Vagina (tissue), 2 donors: ENCODE data around the gene DDX10. TPM values are rescaled to one million over a fixed set of nuclear protein-coding genes. Genes with fewer than 3 reads are reported as not detected.
A peak's percentile ranks its signal among the peaks of the same experiment; 100 is the strongest.

Experiments
- DNase-seq, 2 donors: peaks; one replicate each; pipeline ENCODE4 v3.0.0-alpha.2; 2017; ENCODE audit errors: extremely low spot score in 2 of 2
- H3K27ac ChIP-seq: fragments of 200-600 bp; sonication (generic); one replicate; pipeline ENCODE4 v1.5.1; 2019
- H3K27me3 ChIP-seq: fragments of 200-600 bp; sonication (generic); one replicate; pipeline ENCODE4 v1.5.1; 2019
- H3K36me3 ChIP-seq, 2 donors: fragments of 200-600 bp; sonication (generic); one replicate each; pipeline ENCODE4 v1.5.1; 2017 to 2019
- H3K4me1 ChIP-seq: fragments of 200-600 bp; sonication (generic); one replicate; pipeline ENCODE4 v1.5.1; 2019
- H3K4me3 ChIP-seq, 2 donors: fragments of 200-600 bp; sonication (generic); 1 replicate in 1 of 2; 2 replicates in 1 of 2; pipeline ENCODE4 v1.5.1; 2016 to 2019
- H3K9me3 ChIP-seq: fragments of 200-600 bp; sonication (generic); one replicate; pipeline ENCODE4 v1.5.1; 2019
- CTCF ChIP-seq, 3 experiments: fragments of 450-650 bp in 2 of 3; fragments of 200-600 bp in 1 of 3; sonication (generic) in 1 of 3; IDR thresholded peaks; one replicate each; pipeline ENCODE4 v1.5.1; 2017 to 2019; ENCODE audit warnings: antibody characterized with exemption in 3 of 3, mild to moderate bottlenecking in 2 of 3, moderate library complexity in 2 of 3
- POLR2A ChIP-seq, 2 donors: fragments of 450-650 bp; IDR thresholded peaks; one replicate each; pipeline ENCODE4 v1.6.1; 2017; ENCODE audit warnings: antibody characterized with exemption in 2 of 2, mild to moderate bottlenecking in 2 of 2, moderate library complexity in 2 of 2
- POLR2AphosphoS5 ChIP-seq, 2 donors: sonication (generic); formaldehyde crosslinking; IDR thresholded peaks; one replicate each; pipeline ENCODE4 v1.9.0; 2017; ENCODE audit warnings: antibody characterized with exemption in 2 of 2, mild to moderate bottlenecking in 2 of 2, low read depth in 1 of 2; ENCODE audit not compliant: insufficient read depth in 1 of 2
- intact Hi-C: fragments of 100-400 bp; cut with DNase I; formaldehyde crosslinking; loops from one replicate; pipeline ENCODE4 v1.15.1; 2023
- total RNA-seq: library from RNA; depleted of rRNA; stranded (reverse); fragments of >200 nt; gene quantifications from one replicate; pipeline ENCODE4 v1.2.3, GENCODE V29; 2016

DDX10 gene
- total RNA-seq, 1 donor from 2014 or later: 23.8 TPM

DNA sequence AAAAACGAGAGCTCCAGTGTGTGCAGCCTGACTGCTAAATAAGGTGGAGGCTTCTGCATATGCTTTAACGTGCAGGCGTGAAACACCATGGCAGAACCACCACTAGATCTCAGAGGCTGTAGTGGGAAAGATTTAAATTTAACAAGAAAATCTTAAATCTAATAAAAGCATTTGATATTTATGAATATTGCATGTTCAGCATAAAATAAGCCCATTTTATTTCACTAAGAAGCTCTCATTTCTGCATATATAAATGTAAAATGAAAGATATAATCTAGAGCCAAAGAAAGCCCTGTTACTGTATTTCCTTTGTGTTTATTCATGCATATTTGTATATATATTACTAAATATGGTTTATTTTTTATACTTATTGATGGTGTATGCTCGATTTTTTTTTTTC is 188.3 kb downstream of the DDX10 start:
- Histone ChIP-seq H3K27me3 (no peaks in the 10 kb centered on the region), H3K4me3 (no peak overlapping the region), H3K9me3 (no peaks in the 10 kb centered on the region), H3K36me3 (no peaks in the 10 kb centered on the region), H3K4me1 (peaks cover 11% of the 10 kb centered on the region), H3K27ac (no peak overlapping the region)
- TF ChIP-seq CTCF (IDR thresholded peaks at IDR 0.05) (no peak), POLR2A (IDR thresholded peaks at IDR 0.05) (no peak), POLR2AphosphoS5 (IDR thresholded peaks at IDR 0.05; ENCODE audit: insufficient read depth in 1 of 2, low read depth in 1 of 2) (no peak)
- intact Hi-C loops: no loop called here
- no peak for DNase-seq

DNA sequence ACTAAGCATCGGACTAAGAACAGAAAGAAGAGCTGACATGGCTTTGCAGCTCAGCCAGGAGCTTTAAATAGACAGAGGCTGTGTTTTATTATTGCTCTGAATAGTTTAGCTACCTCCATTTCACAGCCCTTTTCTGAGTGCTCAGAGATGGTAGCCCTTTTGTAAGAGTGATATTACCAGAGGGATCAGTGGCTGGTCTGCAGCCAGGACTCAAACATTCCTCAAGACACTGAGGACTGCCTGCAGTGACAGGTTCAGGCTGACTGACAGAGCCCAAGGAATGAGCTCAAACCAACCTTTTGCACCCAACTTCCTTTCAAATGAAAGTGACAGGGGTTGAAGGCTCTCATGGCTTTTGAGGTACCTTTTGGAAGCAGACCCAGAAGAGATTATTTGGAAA is 189.0 kb downstream of the DDX10 start:
- Histone ChIP-seq H3K27ac (no peak overlapping the region), H3K4me3 (no peak overlapping the region)
- intact Hi-C loops: no loop called here

GRCh38 chr11:108854346-108854745 is 189.5 kb downstream of the DDX10 start:
- Histone ChIP-seq H3K27ac (no peak overlapping the region), H3K36me3 (no peaks in the 10 kb centered on the region), H3K27me3 (no peaks in the 10 kb centered on the region), H3K9me3 (no peaks in the 10 kb centered on the region), H3K4me3 (peak overlapping the region in 1 of 2 donors; percentile 15), H3K4me1 (peaks cover 11% of the 10 kb centered on the region)
- DNase-seq: no peak
- TF ChIP-seq POLR2AphosphoS5 (IDR thresholded peaks at IDR 0.05; ENCODE audit: insufficient read depth in 1 of 2, low read depth in 1 of 2) (no peak), POLR2A (IDR thresholded peaks at IDR 0.05) (no peak), CTCF (IDR thresholded peaks at IDR 0.05) (no peak)
- intact Hi-C loops: no loop called here

More for the DNA sequence above, 189.0 kb downstream of the DDX10 start:
- no peak for TF ChIP-seq POLR2AphosphoS5 (IDR thresholded peaks at IDR 0.05; ENCODE audit: insufficient read depth in 1 of 2, low read depth in 1 of 2)
- TF ChIP-seq POLR2A (IDR thresholded peaks at IDR 0.05): no peak
- no peak for TF ChIP-seq CTCF (IDR thresholded peaks at IDR 0.05)
- DNase-seq: no peak
- Histone ChIP-seq H3K4me1 (peaks cover 11% of the 10 kb centered on the region), H3K27me3 (no peaks in the 10 kb centered on the region), H3K36me3 (no peaks in the 10 kb centered on the region), H3K9me3 (no peaks in the 10 kb centered on the region)

- H3K4me1 ChIP-seq: peaks cover 11% of the 10 kb centered on the region
- no peaks in the 10 kb centered on the region for H3K36me3 ChIP-seq
- H3K4me3 ChIP-seq: no peak overlapping the region
- H3K27me3 ChIP-seq: no peaks in the 10 kb centered on the region
- TF ChIP-seq CTCF (IDR thresholded peaks at IDR 0.05) (no peak), POLR2A (IDR thresholded peaks at IDR 0.05) (no peak), POLR2AphosphoS5 (IDR thresholded peaks at IDR 0.05; ENCODE audit: insufficient read depth in 1 of 2, low read depth in 1 of 2) (no peak)
- no peak for DNase-seq
- no peak overlapping the region for H3K27ac ChIP-seq
- no peaks in the 10 kb centered on the region for H3K9me3 ChIP-seq
- intact Hi-C loops: no loop called here
Observed at GRCh38 chr11:108857382-108857781, 192.5 kb downstream of the DDX10 start.

DNA sequence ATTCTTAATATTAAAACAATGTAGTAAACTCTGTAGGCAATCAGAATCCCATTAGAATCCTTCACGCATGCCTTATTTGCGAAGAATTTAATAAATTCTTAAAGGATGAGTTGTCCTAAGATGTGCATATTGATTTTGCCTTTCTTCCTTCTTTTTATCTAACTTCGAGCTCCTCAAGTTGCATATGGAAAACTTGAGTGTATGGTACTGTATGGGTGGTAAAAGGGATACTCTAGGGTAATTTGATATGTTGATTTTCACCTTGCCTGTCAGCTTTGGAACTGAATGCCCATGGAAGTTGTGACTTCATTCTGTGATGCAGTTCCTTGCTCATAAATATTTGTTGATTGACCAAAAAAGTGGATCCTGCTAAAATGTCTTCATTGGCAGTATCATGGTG is 193.8 kb downstream of the DDX10 start:
- Histone ChIP-seq H3K4me3 (no peak overlapping the region), H3K9me3 (no peaks in the 10 kb centered on the region), H3K36me3 (no peaks in the 10 kb centered on the region), H3K27ac (no peak overlapping the region), H3K4me1 (peaks cover 7% of the 10 kb centered on the region), H3K27me3 (no peaks in the 10 kb centered on the region)
- no peak for DNase-seq
- intact Hi-C loops: no loop called here
- TF ChIP-seq POLR2AphosphoS5 (IDR thresholded peaks at IDR 0.05; ENCODE audit: insufficient read depth in 1 of 2, low read depth in 1 of 2) (no peak), POLR2A (IDR thresholded peaks at IDR 0.05) (no peak), CTCF (IDR thresholded peaks at IDR 0.05) (no peak)
